Neural cell (in vitro differentiated cells): Measurements from ENCODE around the gene FHIT. TPM values are rescaled to one million over a fixed set of nuclear protein-coding genes. Genes with fewer than 3 reads are reported as not detected.

Source experiments
- H2AFZ ChIP-seq: fragments of 200-600, 300-800 bp; sonication (generic), shearing (Covaris generic); 2 replicates; pipeline ENCODE4 v1.6.0; 2014; ENCODE audit warnings: low read depth, mild to moderate bottlenecking, antibody characterized with exemption, low read length, moderate library complexity
- H3F3A ChIP-seq: fragments of 200-600 bp; shearing (Covaris generic); 2 replicates; pipeline ENCODE4 v1.6.1; 2016; ENCODE audit warnings: mild to moderate bottlenecking, moderate library complexity, mixed read lengths, antibody characterized with exemption, low read length; ENCODE audit not compliant: insufficient read depth, poor library complexity, severe bottlenecking
- H3K27ac ChIP-seq: fragments of 200-600, 300-800 bp; sonication (generic), shearing (Covaris generic); 2 replicates; pipeline ENCODE4 v1.5.1; 2014; ENCODE audit warnings: mild to moderate bottlenecking, low read length, moderate library complexity
- H3K27me3 ChIP-seq: fragments of 300-800, 200-600 bp; sonication (generic), shearing (Covaris generic); 2 replicates; pipeline ENCODE4 v1.6.0; 2014; ENCODE audit warnings: mild to moderate bottlenecking, low read depth, low read length, moderate library complexity; ENCODE audit not compliant: insufficient read depth
- H3K36me3 ChIP-seq: fragments of 300-800, 200-600 bp; sonication (generic), shearing (Covaris generic); 2 replicates; pipeline ENCODE4 v1.5.1; 2014; ENCODE audit warnings: mild to moderate bottlenecking, antibody characterized with exemption, low read length, moderate library complexity; ENCODE audit not compliant: insufficient read depth
- H3K4me2 ChIP-seq: fragments of 300-800, 200-600 bp; sonication (generic), shearing (Covaris generic); 2 replicates; pipeline ENCODE4 v1.6.0; 2014; ENCODE audit warnings: mild to moderate bottlenecking, low read length
- H3K4me3 ChIP-seq: fragments of 300-800, 200-600 bp; sonication (generic), shearing (Covaris generic); 2 replicates; pipeline ENCODE4 v1.5.1; 2014; ENCODE audit warnings: mild to moderate bottlenecking, low read length, moderate library complexity
- H3K79me2 ChIP-seq: fragments of 200-600 bp; shearing (Covaris generic); replicated peaks from 2 replicates; pipeline ENCODE4 v1.6.0; 2014; ENCODE audit warnings: mild to moderate bottlenecking, low read length, moderate library complexity; ENCODE audit not compliant: insufficient read depth
- H3K9ac ChIP-seq: fragments of 300-800, 200-600 bp; sonication (generic), shearing (Covaris generic); 2 replicates; pipeline ENCODE4 v1.6.1; 2016; ENCODE audit warnings: mild to moderate bottlenecking, low read length, mixed read lengths
- H3K9me2 ChIP-seq: fragments of 200-600 bp; shearing (Covaris generic); 2 replicates; pipeline ENCODE4 v1.6.1; 2016; ENCODE audit warnings: mild to moderate bottlenecking, low read length, mixed read lengths; ENCODE audit not compliant: insufficient read depth
- H3K9me3 ChIP-seq: fragments of 200-600, 300-800 bp; sonication (generic), shearing (Covaris generic); 2 replicates; pipeline ENCODE4 v1.6.1; 2016; ENCODE audit warnings: mild to moderate bottlenecking, mixed run types, low read length, moderate library complexity, mixed read lengths
- H4K20me1 ChIP-seq: fragments of 200-600 bp; shearing (Covaris generic); 2 replicates; pipeline ENCODE4 v1.6.1; 2016; ENCODE audit warnings: mild to moderate bottlenecking, mixed run types; ENCODE audit not compliant: insufficient read depth
- EP300 ChIP-seq: fragments of 450-650 bp; conservative IDR thresholded peaks from 2 replicates; pipeline ENCODE4 v1.6.1; 2014; ENCODE audit warnings: antibody characterized with exemption, mild to moderate bottlenecking, moderate library complexity; ENCODE audit not compliant: poor library complexity, severe bottlenecking
- EZH2 ChIP-seq: fragments of 200-600, 300-800 bp; shearing (Covaris generic), sonication (generic); IDR thresholded peaks from 2 replicates; pipeline ENCODE4 v1.6.1; 2014; ENCODE audit warnings: antibody characterized with exemption, low read length, borderline replicate concordance, mild to moderate bottlenecking; ENCODE audit not compliant: insufficient read depth, poor library complexity, severe bottlenecking
- MXI1 ChIP-seq: fragments of 450-650 bp; conservative IDR thresholded peaks from 2 replicates; pipeline ENCODE4 v1.6.1; 2014; ENCODE audit warnings: antibody characterized with exemption, mild to moderate bottlenecking; ENCODE audit not compliant: poor library complexity, severe bottlenecking
- POLR2AphosphoS5 ChIP-seq: IDR thresholded peaks from 2 replicates; pipeline ENCODE4 v1.6.1; 2012
- RAD21 ChIP-seq: fragments of 450-650 bp; conservative IDR thresholded peaks from 2 replicates; pipeline ENCODE4 v1.6.1; 2014; ENCODE audit warnings: antibody characterized with exemption, mild to moderate bottlenecking, moderate library complexity
- REST ChIP-seq: IDR thresholded peaks from 2 replicates; pipeline ENCODE4 v1.6.1; 2012; ENCODE audit warnings: borderline replicate concordance
- SMC3 ChIP-seq: fragments of 450-650 bp; conservative IDR thresholded peaks from 2 replicates; pipeline ENCODE4 v1.6.1; 2014; ENCODE audit warnings: antibody characterized with exemption, mild to moderate bottlenecking, moderate library complexity; ENCODE audit not compliant: poor library complexity
- TAF1 ChIP-seq: IDR thresholded peaks from 2 replicates; pipeline ENCODE4 v1.6.1; 2012; ENCODE audit warnings: low read depth
- polyA plus RNA-seq: library from polyadenylated mRNA; depleted of rRNA; stranded (reverse); fragments of >200 nt; gene quantifications from 2 replicates; pipeline ENCODE4 v1.2.3, GENCODE V29; 2014
- TF ChIP-seq, protein P1 (sequence below): fragments of 450-650 bp; IDR thresholded peaks from 2 replicates; pipeline ENCODE4 v1.5.1; 2014; ENCODE audit warnings: antibody characterized with exemption, mild to moderate bottlenecking, moderate library complexity; ENCODE audit not compliant: poor library complexity, severe bottlenecking

The FHIT gene
- polyA plus RNA-seq, 1 donor from 2014 or later: not detected

- H3K4me2 ChIP-seq: no peak overlapping the region
- no peak overlapping the region for H3K4me3 ChIP-seq
- no peak overlapping the region for H2AFZ ChIP-seq
- H3K9ac ChIP-seq: no peak overlapping the region
- no peaks in the 10 kb centered on the region for H3K27me3 ChIP-seq
- no peaks in the 10 kb centered on the region for H3K79me2 ChIP-seq
- H3K36me3 ChIP-seq: no peaks in the 10 kb centered on the region
- no peaks in the 10 kb centered on the region for H3K9me3 ChIP-seq
- no peaks in the 10 kb centered on the region for H3K9me2 ChIP-seq
- H4K20me1 ChIP-seq: no peaks in the 10 kb centered on the region
- TF ChIP-seq SMC3 (no peak), EP300 (no peak), REST (no peak), TAF1 (no peak), EZH2 (no peak), MXI1 (no peak), RAD21 (no peak), POLR2AphosphoS5 (no peak)
- TF ChIP-seq, protein P1, sequence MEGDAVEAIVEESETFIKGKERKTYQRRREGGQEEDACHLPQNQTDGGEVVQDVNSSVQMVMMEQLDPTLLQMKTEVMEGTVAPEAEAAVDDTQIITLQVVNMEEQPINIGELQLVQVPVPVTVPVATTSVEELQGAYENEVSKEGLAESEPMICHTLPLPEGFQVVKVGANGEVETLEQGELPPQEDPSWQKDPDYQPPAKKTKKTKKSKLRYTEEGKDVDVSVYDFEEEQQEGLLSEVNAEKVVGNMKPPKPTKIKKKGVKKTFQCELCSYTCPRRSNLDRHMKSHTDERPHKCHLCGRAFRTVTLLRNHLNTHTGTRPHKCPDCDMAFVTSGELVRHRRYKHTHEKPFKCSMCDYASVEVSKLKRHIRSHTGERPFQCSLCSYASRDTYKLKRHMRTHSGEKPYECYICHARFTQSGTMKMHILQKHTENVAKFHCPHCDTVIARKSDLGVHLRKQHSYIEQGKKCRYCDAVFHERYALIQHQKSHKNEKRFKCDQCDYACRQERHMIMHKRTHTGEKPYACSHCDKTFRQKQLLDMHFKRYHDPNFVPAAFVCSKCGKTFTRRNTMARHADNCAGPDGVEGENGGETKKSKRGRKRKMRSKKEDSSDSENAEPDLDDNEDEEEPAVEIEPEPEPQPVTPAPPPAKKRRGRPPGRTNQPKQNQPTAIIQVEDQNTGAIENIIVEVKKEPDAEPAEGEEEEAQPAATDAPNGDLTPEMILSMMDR: no peak
- H3K27ac ChIP-seq: no peak overlapping the region
- H3F3A ChIP-seq: no peaks in the 10 kb centered on the region
Measured at GRCh38 chr3:59949311-59949710, 1301.9 kb downstream of the FHIT start.

DNA sequence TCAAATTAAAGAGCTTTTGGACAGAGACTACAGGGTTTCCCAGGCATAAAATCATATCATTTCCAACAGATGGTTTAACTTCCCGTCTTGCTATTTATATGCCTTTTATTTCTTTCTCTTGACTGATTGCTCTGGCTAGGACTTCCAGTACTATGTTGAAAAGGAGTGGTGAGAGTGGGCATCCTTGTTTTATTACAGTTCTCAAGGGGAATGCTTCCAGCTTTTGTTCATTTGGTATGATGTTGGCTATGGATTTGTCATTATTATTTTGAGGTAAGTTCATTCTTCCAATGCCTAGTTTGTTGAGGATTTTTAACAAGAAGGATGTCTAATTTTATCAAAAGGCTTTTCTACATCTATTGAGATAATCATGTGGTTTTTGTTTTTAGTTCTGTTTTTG lies 1304.9 kb downstream of the FHIT start:
- Histone ChIP-seq H4K20me1 (no peaks in the 10 kb centered on the region), H3K4me2 (no peak overlapping the region), H3K79me2 (no peaks in the 10 kb centered on the region), H3K9ac (no peak overlapping the region), H3K4me3 (no peak overlapping the region), H3K9me3 (no peaks in the 10 kb centered on the region), H3K27ac (no peak overlapping the region), H2AFZ (no peak overlapping the region), H3F3A (no peaks in the 10 kb centered on the region), H3K27me3 (no peaks in the 10 kb centered on the region), H3K9me2 (no peaks in the 10 kb centered on the region), H3K36me3 (no peaks in the 10 kb centered on the region)
- no peak for TF ChIP-seq REST
- no peak for TF ChIP-seq SMC3
- TF ChIP-seq POLR2AphosphoS5: no peak
- TF ChIP-seq MXI1: no peak
- TF ChIP-seq EZH2: no peak
- TF ChIP-seq RAD21: no peak
- TF ChIP-seq EP300: no peak
- TF ChIP-seq, protein P1: no peak
- no peak for TF ChIP-seq TAF1
